Muscle layer of colon (tissue), 2 donors: Measurements from ENCODE around the gene KCNJ6.

Experiments used
- H3K27ac ChIP-seq: one replicate; pipeline ENCODE4 v1.7.0; 2013; ENCODE audit warnings: low read depth, mild to moderate bottlenecking, low read length, moderate library complexity
- H3K27me3 ChIP-seq, 2 donors: one replicate each; pipeline ENCODE4 v1.7.0; 2013; ENCODE audit warnings: low read length in 2 of 2, mild to moderate bottlenecking in 2 of 2; ENCODE audit not compliant: insufficient read depth in 2 of 2, control insufficient read depth in 1 of 2
- H3K36me3 ChIP-seq: one replicate; pipeline ENCODE4 v1.7.0; 2013; ENCODE audit warnings: mild to moderate bottlenecking, low read length; ENCODE audit not compliant: insufficient read depth
- H3K4me1 ChIP-seq: one replicate; pipeline ENCODE4 v1.7.0; 2013; ENCODE audit warnings: mild to moderate bottlenecking, low read length; ENCODE audit not compliant: insufficient read depth
- H3K4me3 ChIP-seq, 2 donors: one replicate each; pipeline ENCODE4 v1.7.0; 2013; ENCODE audit warnings: low read length in 2 of 2, low read depth in 1 of 2, mild to moderate bottlenecking in 1 of 2, moderate library complexity in 1 of 2
- H3K9ac ChIP-seq: one replicate; pipeline ENCODE4 v1.7.0; 2013; ENCODE audit warnings: low read length
- H3K9me3 ChIP-seq: one replicate; pipeline ENCODE4 v1.7.0; 2013; ENCODE audit warnings: mild to moderate bottlenecking, low read length
- donor health status: abdominal sarcoma.
- donor health status: Adenocarcinoma of cecum.

The KCNJ6 gene

GRCh38 chr21:37808261-37808660, 108.0 kb downstream of the KCNJ6 start:
- H3K4me3 ChIP-seq = no peak overlapping the region
- H3K27ac ChIP-seq = no peak overlapping the region
- no peaks in the 10 kb centered on the region for H3K9me3 ChIP-seq
- no peak overlapping the region for H3K9ac ChIP-seq
- no peaks in the 10 kb centered on the region for H3K27me3 ChIP-seq
- H3K36me3 ChIP-seq = no peaks in the 10 kb centered on the region
- H3K4me1 ChIP-seq = no peaks in the 10 kb centered on the region

GRCh38 chr21:37805266-37805665, 111.0 kb downstream of the KCNJ6 start:
- no peaks in the 10 kb centered on the region for H3K36me3 ChIP-seq
- H3K9me3 ChIP-seq = no peaks in the 10 kb centered on the region
- no peak overlapping the region for H3K27ac ChIP-seq
- H3K4me3 ChIP-seq = no peak overlapping the region
- no peaks in the 10 kb centered on the region for H3K27me3 ChIP-seq
- no peak overlapping the region for H3K9ac ChIP-seq
- no peaks in the 10 kb centered on the region for H3K4me1 ChIP-seq

- Histone ChIP-seq H3K36me3 (no peaks in the 10 kb centered on the region), H3K27ac (no peak overlapping the region), H3K9ac (no peak overlapping the region), H3K27me3 (no peaks in the 10 kb centered on the region), H3K9me3 (no peaks in the 10 kb centered on the region), H3K4me3 (no peak overlapping the region), H3K4me1 (no peaks in the 10 kb centered on the region)
These were observed 112.3 kb downstream of the KCNJ6 start for GRCh38 chr21:37804001-37804400.

- no peaks in the 10 kb centered on the region for H3K4me1 ChIP-seq
- no peak overlapping the region for H3K9ac ChIP-seq
- no peak overlapping the region for H3K27ac ChIP-seq
- H3K36me3 ChIP-seq = no peaks in the 10 kb centered on the region
- no peaks in the 10 kb centered on the region for H3K27me3 ChIP-seq
- no peaks in the 10 kb centered on the region for H3K9me3 ChIP-seq
- H3K4me3 ChIP-seq = no peak overlapping the region
These were observed 113.1 kb downstream of the KCNJ6 start for GRCh38 chr21:37803101-37803651.

- Histone ChIP-seq H3K4me3 (no peak overlapping the region), H3K4me1 (no peaks in the 10 kb centered on the region), H3K27me3 (no peaks in the 10 kb centered on the region), H3K9ac (no peak overlapping the region), H3K9me3 (no peaks in the 10 kb centered on the region), H3K27ac (no peak overlapping the region), H3K36me3 (no peaks in the 10 kb centered on the region)
These were observed 115.7 kb downstream of the KCNJ6 start for GRCh38 chr21:37800456-37801061.

GRCh38 chr21:37800057-37800455, 116.2 kb downstream of the KCNJ6 start:
- Histone ChIP-seq H3K27ac (no peak overlapping the region), H3K4me1 (no peaks in the 10 kb centered on the region), H3K9me3 (no peaks in the 10 kb centered on the region)

GRCh38 chr21:37799211-37800056, 116.8 kb downstream of the KCNJ6 start:
- H3K4me3 ChIP-seq = no peak overlapping the region
- no peak overlapping the region for H3K27ac ChIP-seq
- H3K4me1 ChIP-seq = no peaks in the 10 kb centered on the region

More at GRCh38 chr21:37800057-37800455, 116.2 kb downstream of the KCNJ6 start:
- no peaks in the 10 kb centered on the region for H3K27me3 ChIP-seq
- no peaks in the 10 kb centered on the region for H3K36me3 ChIP-seq
- H3K9ac ChIP-seq = no peak overlapping the region
- H3K4me3 ChIP-seq = no peak overlapping the region

GRCh38 chr21:37797403-37797802, 118.9 kb downstream of the KCNJ6 start:
- no peak overlapping the region for H3K9ac ChIP-seq
- no peak overlapping the region for H3K4me3 ChIP-seq
- H3K4me1 ChIP-seq = no peaks in the 10 kb centered on the region
- H3K36me3 ChIP-seq = no peaks in the 10 kb centered on the region
- no peaks in the 10 kb centered on the region for H3K27me3 ChIP-seq
- no peak overlapping the region for H3K27ac ChIP-seq
- no peaks in the 10 kb centered on the region for H3K9me3 ChIP-seq

More at GRCh38 chr21:37799211-37800056, 116.8 kb downstream of the KCNJ6 start:
- H3K9me3 ChIP-seq = no peaks in the 10 kb centered on the region
- H3K9ac ChIP-seq = no peak overlapping the region
- H3K36me3 ChIP-seq = no peaks in the 10 kb centered on the region
- H3K27me3 ChIP-seq = no peaks in the 10 kb centered on the region

GRCh38 chr21:37796011-37796410, 120.2 kb downstream of the KCNJ6 start:
- H3K9me3 ChIP-seq = no peaks in the 10 kb centered on the region
- H3K4me3 ChIP-seq = no peak overlapping the region
- H3K36me3 ChIP-seq = no peaks in the 10 kb centered on the region
- no peaks in the 10 kb centered on the region for H3K4me1 ChIP-seq
- H3K9ac ChIP-seq = no peak overlapping the region
- no peak overlapping the region for H3K27ac ChIP-seq
- no peaks in the 10 kb centered on the region for H3K27me3 ChIP-seq

- Histone ChIP-seq H3K4me1 (no peaks in the 10 kb centered on the region), H3K9ac (no peak overlapping the region), H3K36me3 (no peaks in the 10 kb centered on the region), H3K27me3 (no peaks in the 10 kb centered on the region), H3K4me3 (no peak overlapping the region), H3K27ac (no peak overlapping the region), H3K9me3 (no peaks in the 10 kb centered on the region)
These were observed 122.6 kb downstream of the KCNJ6 start for GRCh38 chr21:37793660-37794059.

- Histone ChIP-seq H3K4me1 (no peaks in the 10 kb centered on the region), H3K27ac (no peak overlapping the region), H3K27me3 (no peaks in the 10 kb centered on the region), H3K9ac (no peak overlapping the region), H3K9me3 (no peaks in the 10 kb centered on the region), H3K36me3 (no peaks in the 10 kb centered on the region), H3K4me3 (no peak overlapping the region)
These were observed 124.2 kb downstream of the KCNJ6 start for GRCh38 chr21:37792046-37792445.
